Smooth muscle cell of bladder (primary cell): ENCODE measurements around the gene ELL2. TPM values are rescaled to one million over a fixed set of nuclear protein-coding genes. Genes with fewer than 3 reads are reported as not detected.

Experiments used
- total RNA-seq: library from RNA; depleted of rRNA; stranded (reverse); fragments of >200 nt; gene quantifications from 2 replicates; pipeline ENCODE4 v1.2.3, GENCODE V29; 2014

The ELL2 gene
- total RNA-seq = 54.3 and 59.6 TPM in 2 replicates

GRCh38 chr5:95961617-95962474 lies at the start of gene ELL2:
TSS of gene ELL2 (minus strand) at chr5:95961851. CDS start at chr5:95961721, 130 bp downstream.

Other genes with a start within 250 kb of the ELL2 start
- 304 and 322 TPM in 2 replicates for gene RHOBTB3, start 230.5 kb downstream of the ELL2 start, total RNA-seq
- gene GLRX, start 139.1 kb downstream of the ELL2 start, total RNA-seq = 51.0 and 132 TPM in 2 replicates